ENCODE measurements around the gene MXD4. TPM values are rescaled to one million over a fixed set of nuclear protein-coding genes. Genes with fewer than 3 reads are reported as not detected.

Gene MXD4, protein sequence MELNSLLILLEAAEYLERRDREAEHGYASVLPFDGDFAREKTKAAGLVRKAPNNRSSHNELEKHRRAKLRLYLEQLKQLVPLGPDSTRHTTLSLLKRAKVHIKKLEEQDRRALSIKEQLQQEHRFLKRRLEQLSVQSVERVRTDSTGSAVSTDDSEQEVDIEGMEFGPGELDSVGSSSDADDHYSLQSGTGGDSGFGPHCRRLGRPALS
- total RNA-seq (ENCODE audit: low replicate concordance): 34.5 and 65.7 TPM in 2 replicates

DNA sequence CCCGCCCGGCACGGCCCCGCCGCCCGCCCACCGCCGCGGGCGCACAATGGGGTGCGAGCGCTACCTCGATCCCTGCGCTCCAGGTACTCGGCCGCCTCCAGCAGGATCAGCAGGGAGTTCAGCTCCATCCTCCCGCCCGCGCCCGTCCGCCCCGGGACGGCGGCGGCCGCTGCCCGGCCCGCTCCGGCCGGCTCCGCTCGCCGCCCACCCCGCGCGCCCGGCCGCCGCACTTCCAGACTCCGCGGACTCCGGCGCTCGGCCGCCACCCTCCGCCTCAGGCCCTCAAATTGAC lies at the start of gene MXD4:
Gene MXD4 (minus strand): TSS at position 257 of the 292 bp plus-strand sequence. CDS start 129 bp downstream, at position 128.

DNA sequence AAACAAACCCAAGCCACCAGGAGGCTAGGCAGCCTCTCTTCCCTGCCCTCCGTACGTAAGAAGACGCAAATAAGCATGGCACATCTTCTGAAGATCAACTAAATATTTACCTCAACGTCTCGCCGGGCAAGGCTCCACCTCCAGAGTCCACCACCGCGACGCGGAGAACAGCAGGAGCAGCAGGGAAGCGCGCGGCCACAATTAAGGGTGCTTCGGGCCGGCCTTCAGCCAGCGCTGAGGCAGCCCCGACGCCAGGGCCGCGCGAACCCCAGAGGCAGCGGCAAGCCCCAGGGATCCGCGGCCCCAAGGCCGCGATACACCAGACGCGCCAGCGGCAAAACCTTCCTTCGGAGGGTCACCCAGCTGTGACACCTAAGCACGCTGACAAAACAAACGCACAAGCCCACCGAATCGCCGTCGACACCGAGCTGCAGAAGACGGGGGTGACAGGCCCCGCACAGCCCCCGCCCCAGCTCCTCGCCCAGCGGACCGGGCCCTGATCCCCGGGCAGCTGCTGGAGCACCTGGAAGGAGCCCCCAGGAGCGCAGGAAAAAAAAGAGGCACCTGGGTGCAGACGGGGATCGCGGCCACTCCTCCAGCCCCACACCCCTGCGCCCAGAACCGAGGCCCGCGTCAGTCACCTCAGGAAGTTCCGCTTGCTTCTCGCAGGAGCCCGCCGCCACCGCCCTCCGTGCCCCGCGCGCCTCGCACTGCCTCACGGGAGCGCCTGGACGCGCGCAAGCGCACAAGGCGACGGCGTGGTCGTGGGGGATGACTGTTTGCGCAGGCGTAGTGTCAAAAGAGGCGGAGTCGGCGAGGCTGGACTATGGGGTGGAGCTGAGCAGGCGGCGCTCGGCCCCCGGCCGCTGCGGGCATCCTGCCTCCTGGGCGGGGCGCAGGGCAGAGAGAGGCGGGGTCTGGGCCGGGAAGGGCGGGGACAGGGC lies 20.2 kb downstream of the MXD4 start, which contains the start of the genes HAUS3 and POLN:
Gene HAUS3 (minus strand): TSS at position 712 of the 944 bp plus-strand sequence. CDS start 1,175 bp downstream, outside the sequence.
Gene POLN (minus strand): TSS at position 712 of the 944 bp plus-strand sequence. CDS start 12,890 bp downstream, outside the sequence.

Other genes with a start within 250 kb of the MXD4 start
- under 0.01 and 0.12 TPM in 2 replicates for gene NAT8L, start 202.8 kb downstream of the MXD4 start, total RNA-seq (ENCODE audit: low replicate concordance)
- 2.7 and 5.3 TPM in 2 replicates for gene HAUS3, start 20.0 kb downstream of the MXD4 start, total RNA-seq (ENCODE audit: low replicate concordance)
- gene POLN, start 20.0 kb downstream of the MXD4 start, total RNA-seq (ENCODE audit: low replicate concordance): 2.4 and 5.6 TPM in 2 replicates
- gene ZFYVE28, start 156.5 kb upstream of the MXD4 start, total RNA-seq (ENCODE audit: low replicate concordance): 5.9 and 12.2 TPM in 2 replicates
- not detected in 2 replicates for gene CFAP99, start 156.8 kb upstream of the MXD4 start, total RNA-seq (ENCODE audit: low replicate concordance)
- gene RNF4, start 207.0 kb upstream of the MXD4 start, total RNA-seq (ENCODE audit: low replicate concordance): 34.5 and 38.0 TPM in 2 replicates

Measured in smooth muscle cell of the coronary artery (primary cell).